HG03520 (cell line): ENCODE data around the gene HRC.

ENCODE experiments used
- ATAC-seq: cut with Tn5 transposase; IDR thresholded peaks from one replicate; pipeline ENCODE4 v1.9.1; 2021; ENCODE audit warnings: mild to moderate bottlenecking, moderate library complexity; ENCODE audit not compliant: unreplicated experiment

The HRC gene

DNA sequence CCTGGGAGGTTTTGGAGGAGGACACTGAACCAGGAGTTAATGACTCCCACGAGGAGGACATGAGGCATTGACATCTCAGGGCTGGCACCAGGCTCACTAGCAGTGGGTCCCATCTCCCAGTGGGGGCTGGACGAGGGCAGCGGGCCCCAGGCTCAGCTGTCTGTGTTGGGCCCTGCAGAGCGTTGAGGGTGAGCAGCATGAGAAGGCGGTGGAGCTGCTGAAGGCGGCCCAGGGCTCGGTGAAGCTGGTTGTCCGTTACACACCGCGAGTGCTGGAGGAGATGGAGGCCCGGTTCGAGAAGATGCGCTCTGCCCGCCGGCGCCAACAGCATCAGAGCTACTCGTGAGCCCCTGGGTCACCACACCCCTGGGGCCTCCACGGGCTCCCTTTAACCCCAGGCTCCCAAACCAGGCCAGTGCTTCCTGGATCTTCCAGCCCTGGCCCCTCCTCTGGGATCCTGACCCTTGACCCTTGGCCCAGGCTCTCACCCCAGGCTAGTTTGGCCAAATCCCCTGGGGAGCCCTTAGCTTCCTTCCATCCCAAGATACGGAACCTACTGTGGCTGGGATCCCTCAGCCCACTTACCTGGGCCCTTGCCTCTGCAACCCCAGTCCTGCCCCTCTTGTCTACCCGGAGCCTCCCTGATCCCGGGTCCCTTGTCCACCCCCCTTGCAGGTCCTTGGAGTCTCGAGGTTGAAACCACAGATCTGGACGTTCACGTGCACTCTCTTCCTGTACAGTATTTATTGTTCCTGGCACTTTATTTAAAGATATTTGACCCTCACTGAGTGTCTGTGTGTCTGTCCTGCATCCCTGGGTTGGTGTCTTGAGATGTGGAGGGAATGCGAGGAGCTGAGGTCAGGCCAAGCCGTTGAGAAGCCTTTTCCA is 37.3 kb downstream of the HRC start:
- no peak for ATAC-seq

DNA sequence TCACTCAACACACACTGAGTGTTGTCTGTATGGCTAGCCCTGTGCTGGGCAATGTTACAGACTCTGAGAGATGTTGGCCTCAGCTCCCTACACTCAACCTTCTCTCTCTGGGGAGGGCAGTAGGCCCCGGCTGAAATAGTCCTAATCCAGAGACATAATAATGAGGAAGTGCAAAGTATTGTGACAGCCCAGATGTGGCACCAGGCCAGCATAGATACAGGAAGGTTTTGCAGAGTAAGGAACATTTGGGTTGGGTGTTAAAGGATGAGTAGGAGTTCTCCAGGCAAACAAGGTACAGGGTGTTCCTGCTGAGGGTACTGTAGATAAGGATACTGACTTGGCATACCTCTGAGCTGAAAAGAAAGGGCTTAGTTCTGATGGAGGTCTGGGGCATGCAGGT is 38.7 kb downstream of the HRC start:
- no peak for ATAC-seq

GRCh38 chr19:49114630-49115363 is 40.4 kb downstream of the HRC start:
- no peak for ATAC-seq

DNA sequence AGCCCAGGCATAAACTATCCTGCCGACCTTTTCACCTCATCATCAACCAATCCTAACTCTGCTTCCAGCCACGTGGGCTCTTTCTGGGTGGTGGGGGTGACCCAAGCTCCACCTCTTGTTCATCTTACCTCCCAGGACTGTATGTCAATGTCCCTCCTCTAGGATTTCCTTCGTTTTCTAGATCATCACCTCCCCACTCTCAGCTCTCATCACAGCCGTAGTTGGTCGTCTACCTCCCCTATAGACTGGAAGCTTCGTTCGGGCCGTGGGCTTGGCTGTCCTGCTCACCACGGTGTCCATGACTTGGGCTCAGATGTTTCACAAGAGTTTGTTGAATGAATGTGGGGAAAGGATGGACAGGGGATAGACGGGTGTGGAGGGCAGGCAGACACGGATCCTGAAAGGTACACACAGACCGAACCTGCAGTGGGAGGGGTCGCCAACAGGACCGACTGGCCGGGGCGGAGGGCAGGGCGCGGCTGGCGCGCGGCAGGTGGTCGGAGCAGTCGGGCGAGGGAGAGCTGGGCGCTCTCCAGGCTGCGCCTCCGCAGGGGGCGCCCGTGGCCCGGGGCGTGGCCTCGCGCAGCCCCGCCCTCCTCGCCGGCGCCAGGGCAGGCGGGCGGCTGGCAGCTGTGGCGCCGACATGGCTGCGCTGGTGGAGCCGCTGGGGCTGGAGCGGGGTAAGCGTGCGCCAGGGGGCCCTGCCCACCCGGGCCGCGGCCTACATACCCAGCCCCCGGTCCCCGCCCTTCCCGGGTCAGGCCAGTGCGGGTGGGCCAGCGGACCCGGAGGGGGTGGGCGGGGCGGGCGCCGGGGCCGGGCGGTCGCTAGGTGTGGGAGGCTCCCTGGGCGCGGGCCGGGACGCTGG is 41.2 kb downstream of the HRC start, which contains the start of gene LIN7B:
TSS of gene LIN7B (plus strand) at position 609 of the 868 bp plus-strand sequence. CDS start at position 644, 35 bp downstream.
- ATAC-seq: no peak

- no peak for ATAC-seq
Measured at GRCh38 chr19:49111218-49111998, 43.8 kb downstream of the HRC start.

- no peak for ATAC-seq
Measured at GRCh38 chr19:49110567-49110966, 44.6 kb downstream of the HRC start.

DNA sequence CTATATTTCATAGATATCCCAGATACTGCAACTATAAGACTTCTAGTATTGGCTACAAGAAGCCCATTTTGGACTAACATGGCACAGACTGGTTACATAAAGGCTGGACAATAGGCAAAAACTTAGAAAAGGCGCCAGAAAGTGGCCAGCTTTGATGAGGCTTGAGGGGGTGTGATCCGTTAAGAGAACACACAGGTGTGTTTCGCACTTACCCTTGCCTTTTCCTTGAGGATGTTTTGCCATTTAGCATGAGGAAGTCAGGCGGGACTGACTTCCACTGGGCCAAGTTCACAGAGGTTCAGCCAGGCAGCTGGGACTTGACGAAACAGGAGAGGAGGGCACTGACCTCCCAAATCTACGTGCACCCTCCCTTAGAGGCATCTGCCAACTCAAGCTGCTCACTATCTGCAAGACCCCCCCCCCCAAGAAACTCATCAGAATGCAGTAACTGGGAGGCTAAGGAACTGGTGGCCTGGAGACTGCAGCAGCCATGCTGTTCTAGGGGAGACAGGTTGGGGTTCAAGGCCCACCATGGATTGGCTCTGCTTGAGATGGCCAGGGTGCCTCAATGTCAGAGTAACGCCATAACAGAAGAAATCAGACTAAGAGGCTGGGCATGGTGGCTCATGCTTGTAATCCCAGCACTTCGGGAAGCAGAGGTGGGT is 45.5 kb downstream of the HRC start:
- ATAC-seq: no peak

- ATAC-seq: no peak
Measured at GRCh38 chr19:49109051-49109450, 46.1 kb downstream of the HRC start.

DNA sequence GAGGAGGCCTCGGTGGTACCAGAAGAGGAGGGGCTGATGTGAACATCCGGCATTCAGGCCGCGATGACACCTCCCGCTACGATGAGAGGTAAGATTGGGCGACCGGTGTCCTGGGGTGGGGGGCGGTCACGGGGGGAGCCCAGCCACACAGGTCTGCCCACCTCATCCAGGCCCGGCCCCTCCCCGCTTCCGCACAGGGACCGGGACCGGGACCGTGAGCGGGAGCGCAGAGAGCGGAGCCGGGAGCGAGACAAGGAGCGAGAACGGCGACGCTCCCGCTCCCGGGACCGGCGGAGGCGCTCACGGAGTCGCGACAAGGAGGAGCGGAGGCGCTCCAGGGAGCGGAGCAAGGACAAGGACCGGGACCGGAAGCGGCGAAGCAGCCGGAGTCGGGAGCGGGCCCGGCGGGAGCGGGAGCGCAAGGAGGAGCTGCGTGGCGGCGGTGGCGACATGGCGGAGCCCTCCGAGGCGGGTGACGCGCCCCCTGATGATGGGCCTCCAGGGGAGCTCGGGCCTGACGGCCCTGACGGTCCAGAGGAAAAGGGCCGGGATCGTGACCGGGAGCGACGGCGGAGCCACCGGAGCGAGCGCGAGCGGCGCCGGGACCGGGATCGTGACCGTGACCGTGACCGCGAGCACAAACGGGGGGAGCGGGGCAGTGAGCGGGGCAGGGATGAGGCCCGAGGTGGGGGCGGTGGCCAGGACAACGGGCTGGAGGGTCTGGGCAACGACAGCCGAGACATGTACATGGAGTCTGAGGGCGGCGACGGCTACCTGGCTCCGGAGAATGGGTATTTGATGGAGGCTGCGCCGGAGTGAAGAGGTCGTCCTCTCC is 47.4 kb downstream of the HRC start:
- no peak for ATAC-seq

- no peak for ATAC-seq
Measured at GRCh38 chr19:49106648-49107135, 48.5 kb downstream of the HRC start.

DNA sequence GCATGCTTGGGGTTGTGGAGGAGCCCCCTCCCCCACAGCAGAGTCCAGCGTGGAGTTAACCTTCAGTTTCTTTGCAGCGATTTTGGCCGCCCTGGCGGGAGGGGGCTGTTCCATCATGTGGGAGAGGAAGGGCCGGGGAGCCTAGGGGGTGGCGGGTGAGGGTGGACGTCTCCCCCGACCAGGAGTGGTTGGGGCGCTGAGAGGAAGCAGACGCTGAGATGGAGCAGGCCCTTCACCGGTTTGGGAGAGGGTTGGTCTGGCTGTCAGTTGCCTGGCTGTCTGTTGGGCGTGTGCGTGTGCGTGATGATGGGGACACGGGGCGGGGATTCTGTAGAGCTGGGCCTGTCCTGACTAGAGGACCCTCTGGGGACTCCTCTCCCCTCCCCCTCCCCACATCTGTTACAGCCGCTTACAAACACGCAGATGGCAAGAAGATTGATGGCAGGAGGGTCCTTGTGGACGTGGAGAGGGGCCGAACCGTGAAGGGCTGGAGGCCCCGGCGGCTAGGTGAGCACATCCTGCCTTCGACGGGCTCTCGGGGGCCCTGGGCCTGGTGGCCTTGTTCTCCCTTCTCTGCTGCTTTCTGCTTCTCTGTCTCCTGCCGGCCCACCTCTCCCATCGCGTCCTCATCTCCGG is 50.8 kb downstream of the HRC start:
- ATAC-seq: no peak

DNA sequence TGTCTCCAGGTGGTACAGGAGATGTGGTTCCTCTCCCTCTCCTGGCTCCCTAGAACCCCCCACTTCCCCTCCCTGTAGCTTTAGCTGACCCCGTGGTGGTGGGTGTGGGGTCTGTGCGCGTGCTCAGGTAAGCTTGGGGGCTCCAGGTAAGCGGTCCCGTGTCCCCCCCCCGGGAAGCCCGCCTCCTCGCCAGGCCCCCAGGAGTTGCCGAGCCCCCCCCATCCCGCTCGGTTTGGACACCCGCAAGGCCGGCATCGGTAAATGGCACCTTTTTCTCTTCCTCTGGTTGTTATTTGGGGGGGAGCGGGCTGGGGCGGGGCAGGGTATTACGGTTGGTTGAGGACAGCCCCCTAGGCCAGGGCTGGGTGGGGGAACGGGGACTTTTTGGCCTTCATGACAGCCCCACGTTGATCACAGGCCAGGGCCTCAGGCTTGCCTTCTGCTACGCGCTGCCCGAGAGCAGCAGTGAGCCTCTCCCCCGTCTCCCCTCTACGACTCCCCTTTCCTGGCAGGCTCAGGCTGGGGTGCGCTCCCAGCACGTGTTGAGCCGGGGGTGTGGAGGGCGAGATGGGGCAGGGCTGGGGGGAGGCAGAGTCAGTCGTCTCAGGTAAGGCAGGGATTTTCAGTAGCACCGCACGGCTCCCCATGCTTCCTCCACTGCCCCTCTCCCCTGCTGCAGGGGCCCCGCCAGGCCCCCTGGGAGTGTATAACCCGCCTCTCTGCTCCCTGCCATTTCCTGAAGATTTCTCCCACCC is 51.7 kb downstream of the HRC start:
- no peak for ATAC-seq

DNA sequence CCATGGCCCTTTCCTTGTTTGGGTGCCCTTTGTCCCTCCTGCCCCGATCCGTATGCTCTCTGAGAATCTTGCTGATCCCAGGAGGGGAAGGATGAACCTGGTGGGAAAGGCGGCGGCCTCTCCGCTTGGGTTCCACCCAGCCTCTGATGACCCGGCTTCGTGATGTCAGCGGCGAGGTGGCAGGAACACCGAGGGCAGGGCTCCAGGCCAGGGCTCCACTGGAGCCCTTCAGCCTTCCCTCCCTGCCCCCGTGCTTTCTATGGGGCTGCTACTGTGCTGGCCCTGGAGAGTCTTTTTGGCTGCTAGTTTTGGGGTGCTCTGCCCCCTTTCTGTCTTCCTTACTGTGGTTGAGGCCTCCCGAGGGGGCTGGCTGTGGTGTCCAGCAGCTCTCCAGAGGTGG is 52.9 kb downstream of the HRC start:
- ATAC-seq: no peak
